Measurements from ENCODE around the gene TSPAN18. TPM values are rescaled to one million over a fixed set of nuclear protein-coding genes. Genes with fewer than 3 reads are reported as not detected.

Gene TSPAN18
- polyA plus RNA-seq, 1 of the 3 experiments (the other 2 are of a cell fraction): 0.72 TPM

DNA sequence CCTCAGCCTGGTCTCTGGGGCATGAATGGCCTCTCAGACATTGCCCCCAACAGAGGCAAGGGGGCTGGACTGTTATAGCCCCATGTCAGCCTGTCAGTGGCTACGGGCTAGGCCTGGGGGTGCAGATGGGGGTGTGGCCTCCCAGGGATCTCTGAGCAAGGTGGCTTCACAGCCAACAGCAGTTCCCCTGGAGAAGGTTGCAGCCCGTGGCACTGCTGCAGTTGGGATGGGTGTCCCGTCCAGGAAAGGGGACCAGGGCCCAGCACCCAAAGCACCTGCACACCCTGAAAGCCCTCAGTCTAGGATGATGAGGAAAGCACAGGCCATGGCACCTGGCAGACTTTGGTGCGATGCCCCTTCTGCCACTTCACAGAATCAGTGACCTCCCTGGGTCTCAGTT is 122.7 kb downstream of the TSPAN18 start (continued):
- TF ChIP-seq, protein P1, sequence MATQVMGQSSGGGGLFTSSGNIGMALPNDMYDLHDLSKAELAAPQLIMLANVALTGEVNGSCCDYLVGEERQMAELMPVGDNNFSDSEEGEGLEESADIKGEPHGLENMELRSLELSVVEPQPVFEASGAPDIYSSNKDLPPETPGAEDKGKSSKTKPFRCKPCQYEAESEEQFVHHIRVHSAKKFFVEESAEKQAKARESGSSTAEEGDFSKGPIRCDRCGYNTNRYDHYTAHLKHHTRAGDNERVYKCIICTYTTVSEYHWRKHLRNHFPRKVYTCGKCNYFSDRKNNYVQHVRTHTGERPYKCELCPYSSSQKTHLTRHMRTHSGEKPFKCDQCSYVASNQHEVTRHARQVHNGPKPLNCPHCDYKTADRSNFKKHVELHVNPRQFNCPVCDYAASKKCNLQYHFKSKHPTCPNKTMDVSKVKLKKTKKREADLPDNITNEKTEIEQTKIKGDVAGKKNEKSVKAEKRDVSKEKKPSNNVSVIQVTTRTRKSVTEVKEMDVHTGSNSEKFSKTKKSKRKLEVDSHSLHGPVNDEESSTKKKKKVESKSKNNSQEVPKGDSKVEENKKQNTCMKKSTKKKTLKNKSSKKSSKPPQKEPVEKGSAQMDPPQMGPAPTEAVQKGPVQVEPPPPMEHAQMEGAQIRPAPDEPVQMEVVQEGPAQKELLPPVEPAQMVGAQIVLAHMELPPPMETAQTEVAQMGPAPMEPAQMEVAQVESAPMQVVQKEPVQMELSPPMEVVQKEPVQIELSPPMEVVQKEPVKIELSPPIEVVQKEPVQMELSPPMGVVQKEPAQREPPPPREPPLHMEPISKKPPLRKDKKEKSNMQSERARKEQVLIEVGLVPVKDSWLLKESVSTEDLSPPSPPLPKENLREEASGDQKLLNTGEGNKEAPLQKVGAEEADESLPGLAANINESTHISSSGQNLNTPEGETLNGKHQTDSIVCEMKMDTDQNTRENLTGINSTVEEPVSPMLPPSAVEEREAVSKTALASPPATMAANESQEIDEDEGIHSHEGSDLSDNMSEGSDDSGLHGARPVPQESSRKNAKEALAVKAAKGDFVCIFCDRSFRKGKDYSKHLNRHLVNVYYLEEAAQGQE (IDR thresholded peaks at IDR 0.05; ENCODE audit: low read depth, low read length): no peak
- TF ChIP-seq TAF1 (IDR thresholded peaks at IDR 0.05; ENCODE audit: borderline replicate concordance, low read depth, low read length) (no peak), YY1 (IDR thresholded peaks at IDR 0.05; ENCODE audit: low read depth) (no peak), EP300 (IDR thresholded peaks at IDR 0.05; ENCODE audit: borderline replicate concordance in 1 of 2, low read depth in 1 of 2, low read length in 1 of 2) (no peak), SMC3 (IDR thresholded peaks at IDR 0.05; ENCODE audit: low read depth, low read length) (no peak), FOXJ3 (CRISPR knock-in tag; IDR thresholded peaks at IDR 0.05) (no peak), TCF12 (IDR thresholded peaks at IDR 0.05) (no peak), TEAD4 (IDR thresholded peaks at IDR 0.05; ENCODE audit: borderline replicate concordance, insufficient read depth) (no peak), FOSL2 (IDR thresholded peaks at IDR 0.05; ENCODE audit: borderline replicate concordance, low read depth) (no peak), GABPA (IDR thresholded peaks at IDR 0.05; ENCODE audit: low read depth) (no peak)
- TF ChIP-seq, protein P2, sequence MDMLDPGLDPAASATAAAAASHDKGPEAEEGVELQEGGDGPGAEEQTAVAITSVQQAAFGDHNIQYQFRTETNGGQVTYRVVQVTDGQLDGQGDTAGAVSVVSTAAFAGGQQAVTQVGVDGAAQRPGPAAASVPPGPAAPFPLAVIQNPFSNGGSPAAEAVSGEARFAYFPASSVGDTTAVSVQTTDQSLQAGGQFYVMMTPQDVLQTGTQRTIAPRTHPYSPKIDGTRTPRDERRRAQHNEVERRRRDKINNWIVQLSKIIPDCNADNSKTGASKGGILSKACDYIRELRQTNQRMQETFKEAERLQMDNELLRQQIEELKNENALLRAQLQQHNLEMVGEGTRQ (IDR thresholded peaks at IDR 0.05; ENCODE audit: borderline replicate concordance, low read depth, low read length): no peak
- TF ChIP-seq, protein P3, sequence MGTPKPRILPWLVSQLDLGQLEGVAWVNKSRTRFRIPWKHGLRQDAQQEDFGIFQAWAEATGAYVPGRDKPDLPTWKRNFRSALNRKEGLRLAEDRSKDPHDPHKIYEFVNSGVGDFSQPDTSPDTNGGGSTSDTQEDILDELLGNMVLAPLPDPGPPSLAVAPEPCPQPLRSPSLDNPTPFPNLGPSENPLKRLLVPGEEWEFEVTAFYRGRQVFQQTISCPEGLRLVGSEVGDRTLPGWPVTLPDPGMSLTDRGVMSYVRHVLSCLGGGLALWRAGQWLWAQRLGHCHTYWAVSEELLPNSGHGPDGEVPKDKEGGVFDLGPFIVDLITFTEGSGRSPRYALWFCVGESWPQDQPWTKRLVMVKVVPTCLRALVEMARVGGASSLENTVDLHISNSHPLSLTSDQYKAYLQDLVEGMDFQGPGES (IDR thresholded peaks at IDR 0.05; ENCODE audit: low read depth, low read length): no peak

DNA sequence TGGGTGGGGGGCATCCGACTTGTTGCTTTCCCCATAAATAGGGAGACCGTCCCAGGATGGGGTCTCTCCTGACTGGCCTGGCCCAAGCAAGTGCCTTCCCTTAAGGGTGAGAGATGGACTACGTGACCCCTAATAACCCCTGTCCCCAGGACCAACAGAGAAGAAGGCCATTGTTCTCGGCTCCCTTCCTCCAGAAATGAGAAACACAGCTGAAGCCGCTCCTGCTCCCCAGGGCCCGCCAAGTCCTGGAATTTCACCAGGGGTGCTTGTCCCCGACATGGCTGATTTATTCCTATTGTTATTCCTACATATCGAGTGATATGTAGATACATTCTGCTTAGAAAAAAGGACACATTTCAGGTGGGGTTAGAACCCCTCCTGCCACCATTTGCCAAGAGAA is 123.2 kb downstream of the TSPAN18 start:
- Histone ChIP-seq H3K4me3 (ENCODE audit: low read depth in 2 of 2, low read length in 1 of 2) (no peak overlapping the region), H3K4me1 (ENCODE audit: control insufficient read depth in 1 of 2, insufficient read depth in 2 of 2, low read depth in 1 of 2, low read length in 1 of 2) (peaks cover under 1 to 16% of the 10 kb centered on the region in 2 experiments; a peak in 2 of 4 replicates), H4K20me1 (ENCODE audit: insufficient read depth) (no peaks in the 10 kb centered on the region), H2AFZ (ENCODE audit: low read depth) (no peak overlapping the region), H3K9me2 (no peaks in the 10 kb centered on the region), H3K36me3 (replicated peaks in 1 of 2; ENCODE audit: control insufficient read depth in 1 of 2, insufficient read depth in 2 of 2, low read length in 1 of 2) (no peaks in the 10 kb centered on the region), H3F3A (replicated peaks; ENCODE audit: insufficient read depth) (peaks cover under 1% of the 10 kb centered on the region), H3K79me2 (ENCODE audit: insufficient read depth) (no peaks in the 10 kb centered on the region), H3K9ac (no peak overlapping the region), H3K27me3 (ENCODE audit: insufficient read depth) (no peaks in the 10 kb centered on the region), H3K9me3 (no peaks in the 10 kb centered on the region), H3K27ac (ENCODE audit: low read depth in 2 of 2, low read length in 1 of 2) (no peak overlapping the region), H3K4me2 (no peak overlapping the region)
- 76% methylated on average over 6 of the region's 8 CpGs for WGBS (ENCODE audit: low lambda C conversion rate)
- no peak for DNase-seq
- CTCF ChIA-PET: interaction anchor here (2.1 kb wide), 1 partner anchor 10 kb away, joined by 8 read pairs; no protein-coding TSS in a partner anchor
- POLR2A ChIA-PET: no interaction called here
- no peak for TF ChIP-seq MEF2A (IDR thresholded peaks at IDR 0.05; ENCODE audit: borderline replicate concordance, low read depth)
- TF ChIP-seq YY1 (IDR thresholded peaks at IDR 0.05; ENCODE audit: low read depth): no peak
- TF ChIP-seq TAF1 (IDR thresholded peaks at IDR 0.05; ENCODE audit: borderline replicate concordance, low read depth, low read length): no peak
- TF ChIP-seq EP300 (IDR thresholded peaks at IDR 0.05; ENCODE audit: borderline replicate concordance in 1 of 2, low read depth in 1 of 2, low read length in 1 of 2): no peak
- no peak for TF ChIP-seq FOXM1 (IDR thresholded peaks at IDR 0.05; ENCODE audit: low read depth)
- TF ChIP-seq, protein P3 (IDR thresholded peaks at IDR 0.05; ENCODE audit: low read depth, low read length): no peak
- no peak for TF ChIP-seq RFX5 (IDR thresholded peaks at IDR 0.05; ENCODE audit: low read length)
- no peak for TF ChIP-seq RCOR1 (IDR thresholded peaks at IDR 0.05; ENCODE audit: low read length)
- TF ChIP-seq, protein P1 (IDR thresholded peaks at IDR 0.05; ENCODE audit: low read depth, low read length): no peak
- TF ChIP-seq, protein P2 (IDR thresholded peaks at IDR 0.05; ENCODE audit: borderline replicate concordance, low read depth, low read length): no peak
- TF ChIP-seq POLR2AphosphoS5 (IDR thresholded peaks at IDR 0.05; ENCODE audit: low read depth, low read length): no peak
- no peak for TF ChIP-seq GATA2 (CRISPR knock-in tag; IDR thresholded peaks at IDR 0.05)
